Esophagus muscularis mucosa (tissue), 4 donors: Measurements from ENCODE around the gene AKAP8.

ENCODE experiments used
- EP300 ChIP-seq: sonication (generic); formaldehyde crosslinking; IDR thresholded peaks from one replicate; pipeline ENCODE4 v1.6.1; 2017; ENCODE audit warnings: antibody characterized with exemption
- POLR2A ChIP-seq: fragments of 450-650 bp; IDR thresholded peaks from one replicate; pipeline ENCODE4 v1.6.1; 2017; ENCODE audit warnings: antibody characterized with exemption, moderate library complexity, mild to moderate bottlenecking, low read depth
- POLR2AphosphoS5 ChIP-seq, 2 donors: sonication (generic); formaldehyde crosslinking; IDR thresholded peaks; one replicate each; pipeline ENCODE4 v1.6.1; 2017; ENCODE audit warnings: antibody characterized with exemption in 2 of 2
- TF ChIP-seq, protein P1 (sequence below), 3 experiments: fragments of 200-600 bp in 2 of 3; fragments of 450-650 bp in 1 of 3; sonication (generic) in 2 of 3; IDR thresholded peaks; one replicate each; pipeline ENCODE4 v1.5.1; 2017 to 2019; ENCODE audit warnings: antibody characterized with exemption in 3 of 3, mild to moderate bottlenecking in 2 of 3, moderate library complexity in 1 of 3

- TF ChIP-seq, protein P1, sequence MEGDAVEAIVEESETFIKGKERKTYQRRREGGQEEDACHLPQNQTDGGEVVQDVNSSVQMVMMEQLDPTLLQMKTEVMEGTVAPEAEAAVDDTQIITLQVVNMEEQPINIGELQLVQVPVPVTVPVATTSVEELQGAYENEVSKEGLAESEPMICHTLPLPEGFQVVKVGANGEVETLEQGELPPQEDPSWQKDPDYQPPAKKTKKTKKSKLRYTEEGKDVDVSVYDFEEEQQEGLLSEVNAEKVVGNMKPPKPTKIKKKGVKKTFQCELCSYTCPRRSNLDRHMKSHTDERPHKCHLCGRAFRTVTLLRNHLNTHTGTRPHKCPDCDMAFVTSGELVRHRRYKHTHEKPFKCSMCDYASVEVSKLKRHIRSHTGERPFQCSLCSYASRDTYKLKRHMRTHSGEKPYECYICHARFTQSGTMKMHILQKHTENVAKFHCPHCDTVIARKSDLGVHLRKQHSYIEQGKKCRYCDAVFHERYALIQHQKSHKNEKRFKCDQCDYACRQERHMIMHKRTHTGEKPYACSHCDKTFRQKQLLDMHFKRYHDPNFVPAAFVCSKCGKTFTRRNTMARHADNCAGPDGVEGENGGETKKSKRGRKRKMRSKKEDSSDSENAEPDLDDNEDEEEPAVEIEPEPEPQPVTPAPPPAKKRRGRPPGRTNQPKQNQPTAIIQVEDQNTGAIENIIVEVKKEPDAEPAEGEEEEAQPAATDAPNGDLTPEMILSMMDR (IDR thresholded peaks at IDR 0.05): no peak
- TF ChIP-seq POLR2AphosphoS5 (IDR thresholded peaks at IDR 0.05) (no peak), POLR2A (no peak), EP300 (no peak)
Measured at GRCh38 chr19:15417699-15418098, 38.1 kb upstream of the AKAP8 start.
